Measurements from ENCODE around the gene RFWD3.

GRCh38 chr16:74709441-74709877 is 42.8 kb upstream of the RFWD3 start:
- TF ChIP-seq YY1 (IDR thresholded peaks at IDR 0.05; ENCODE audit: insufficient read depth, insufficient read length) (no peak), SUZ12 (IDR thresholded peaks at IDR 0.05; ENCODE audit: extremely low read depth, insufficient read depth, insufficient read length) (no peak), ZNF274 (IDR thresholded peaks at IDR 0.05; ENCODE audit: low read depth, low read length) (no peak)
